Daoy (cell line): ENCODE measurements around the gene TMEM131. TPM values are rescaled to one million over a fixed set of nuclear protein-coding genes. Genes with fewer than 3 reads are reported as not detected.
A peak's percentile ranks its signal among the peaks of the same experiment; 100 is the strongest.
"Not testable (repeated sequence)": the region's sequence is repeated elsewhere in the genome, so short reads cannot be mapped to it uniquely, and the experiment has no call there.

Experiments
- DNase-seq: peaks from one replicate; pipeline ENCODE4 v3.0.0-alpha.2; 2015; ENCODE audit warnings: low read depth
- total RNA-seq: library from RNA; depleted of rRNA; stranded (reverse); fragments of >200 nt; shearing (Covaris generic); gene quantifications from 2 replicates; pipeline ENCODE4 v1.2.3, GENCODE V29; 2014

TMEM131 gene
- total RNA-seq, 1 experiment from 2014 or later: 10.5 TPM

DNA sequence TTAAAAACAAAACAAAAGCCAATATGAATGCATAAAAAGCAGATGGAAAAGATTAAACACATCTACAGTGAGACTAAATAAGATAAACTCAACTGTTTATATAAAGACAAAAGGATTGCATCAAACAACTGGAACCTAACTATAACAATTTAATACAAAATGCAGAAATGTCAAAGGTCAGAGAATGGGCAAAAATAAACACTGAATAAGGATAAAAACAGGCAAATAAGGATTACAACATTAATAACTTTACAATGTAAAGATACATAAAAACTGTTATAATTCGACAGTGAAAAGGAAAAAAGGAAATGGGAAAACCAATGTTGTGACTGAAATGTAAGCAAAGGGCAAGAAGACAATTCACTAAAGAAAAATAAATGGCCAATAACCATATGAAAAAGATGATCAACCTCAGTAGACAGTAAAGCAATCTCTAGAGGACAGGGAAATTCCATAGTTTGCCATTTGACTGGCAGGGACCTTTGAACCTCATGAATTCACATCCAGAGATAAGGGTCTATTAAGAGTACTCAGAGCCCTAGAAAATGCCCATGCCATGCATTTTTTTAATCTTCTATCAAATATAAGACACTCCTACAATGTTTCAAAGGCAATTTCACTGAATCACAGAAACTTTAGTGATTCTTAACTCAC, 83.7 kb downstream of the TMEM131 start:
- no peak for DNase-seq

DNA sequence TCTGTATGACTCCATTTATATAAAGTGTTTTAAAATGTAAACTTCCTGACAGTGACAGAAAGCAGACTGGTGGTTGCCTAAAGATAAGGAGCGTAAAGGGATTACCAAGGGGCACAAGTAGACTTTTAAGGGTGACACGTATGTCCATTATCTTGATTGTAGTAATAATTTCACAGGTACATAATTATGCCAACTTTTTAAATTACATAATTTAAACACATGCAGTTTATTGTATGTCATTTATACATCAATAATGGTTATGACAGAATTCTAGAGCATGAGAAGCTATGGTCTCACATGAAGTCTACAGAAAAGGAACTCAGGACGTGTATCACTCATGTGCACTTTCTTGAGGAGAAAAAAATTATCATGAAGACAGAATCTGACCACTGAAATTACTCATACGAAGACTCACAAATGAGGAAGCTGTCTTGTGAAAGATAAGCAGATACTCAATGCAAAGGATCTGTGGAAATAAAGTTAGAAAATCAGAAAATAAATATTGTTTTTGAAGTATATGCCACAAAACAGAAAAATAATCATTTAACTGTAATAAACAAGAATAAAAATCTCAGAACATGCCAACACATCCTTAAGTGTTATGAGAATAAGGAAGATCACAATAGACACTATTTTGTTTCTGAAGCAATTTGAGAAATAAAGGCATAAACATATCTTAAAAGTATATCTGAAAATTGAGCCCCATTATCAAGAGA, 84.4 kb downstream of the TMEM131 start:
- DNase-seq: no peak

DNA sequence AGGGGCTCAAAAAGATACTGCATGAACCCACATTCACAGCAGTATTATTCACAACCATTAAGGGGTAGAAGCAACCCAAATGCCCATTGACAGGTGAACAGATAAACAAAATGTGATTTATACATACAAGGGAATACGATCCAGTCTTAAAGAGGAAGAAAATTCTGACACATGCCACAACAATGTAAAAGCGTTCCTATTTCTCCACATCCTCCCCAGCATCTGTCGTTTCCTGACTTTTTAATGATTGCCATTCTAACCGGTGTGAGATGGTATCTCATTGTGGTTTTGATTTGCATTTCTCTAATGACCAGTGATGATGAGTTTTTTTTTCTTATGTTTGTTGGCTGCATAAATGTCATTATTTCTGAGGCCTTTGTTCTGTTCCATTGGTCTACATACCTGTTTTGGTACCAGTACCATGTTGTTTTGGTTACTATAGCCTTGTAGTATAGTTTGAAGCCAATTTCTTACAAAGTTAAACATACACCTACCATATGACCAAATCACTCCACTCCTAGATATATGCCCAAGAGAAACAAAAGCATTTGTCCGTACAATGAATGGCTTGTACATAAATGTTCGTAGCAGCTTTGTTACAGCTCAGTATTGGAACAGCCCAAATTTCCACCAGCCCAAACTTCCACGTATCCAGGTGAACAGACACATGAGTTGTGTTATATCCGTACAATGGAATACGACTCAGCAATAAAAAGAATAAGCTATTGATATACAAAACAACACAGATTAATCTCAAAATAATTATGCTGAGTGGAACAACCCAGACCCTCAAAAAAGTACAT, 85.1 kb downstream of the TMEM131 start:
- DNase-seq: no peak

DNA sequence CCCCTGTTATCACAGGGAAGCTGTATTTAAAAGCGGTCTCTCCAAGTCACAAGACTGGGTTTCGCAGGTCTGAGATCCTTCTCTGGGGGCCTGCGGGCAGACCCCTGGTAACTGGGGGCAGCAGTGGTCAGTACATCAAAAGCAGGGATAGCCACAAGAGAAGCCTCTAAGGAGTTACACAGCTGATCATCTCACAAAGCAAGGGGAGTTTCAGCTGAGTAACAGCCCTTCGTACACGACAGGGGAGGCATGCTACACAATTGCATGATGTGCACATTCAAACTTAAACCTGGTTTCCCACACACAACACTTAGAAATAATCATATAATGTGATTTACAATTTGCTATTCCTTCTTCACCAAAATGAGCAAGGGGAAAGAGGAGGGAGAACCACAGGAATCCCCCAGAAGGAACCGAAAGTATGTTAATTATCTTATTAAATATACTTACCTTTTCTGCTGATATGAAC, 87.5 kb downstream of the TMEM131 start:
- no peak for DNase-seq

- no peak for DNase-seq
Observed at GRCh38 chr2:97907369-97908100, 88.2 kb downstream of the TMEM131 start.

DNA sequence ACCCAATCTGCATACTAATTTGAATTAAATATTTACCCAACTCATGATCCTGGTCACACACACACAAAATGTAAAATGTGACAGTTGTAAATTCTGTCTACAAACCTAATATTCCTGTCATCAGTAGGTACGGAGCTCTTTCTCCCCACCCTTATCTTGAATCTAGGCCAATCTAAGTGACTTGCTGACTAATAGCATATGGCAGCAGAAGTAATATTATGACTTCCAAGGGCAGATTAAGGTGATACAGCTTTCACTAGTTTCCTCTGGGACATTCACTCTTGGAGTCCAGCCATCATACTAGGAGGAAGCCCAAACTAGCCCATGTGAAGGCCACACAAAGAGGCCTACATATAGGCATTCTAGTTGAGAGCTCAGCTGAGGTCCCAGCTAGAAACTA, 89.4 kb downstream of the TMEM131 start:
- no peak for DNase-seq

DNA sequence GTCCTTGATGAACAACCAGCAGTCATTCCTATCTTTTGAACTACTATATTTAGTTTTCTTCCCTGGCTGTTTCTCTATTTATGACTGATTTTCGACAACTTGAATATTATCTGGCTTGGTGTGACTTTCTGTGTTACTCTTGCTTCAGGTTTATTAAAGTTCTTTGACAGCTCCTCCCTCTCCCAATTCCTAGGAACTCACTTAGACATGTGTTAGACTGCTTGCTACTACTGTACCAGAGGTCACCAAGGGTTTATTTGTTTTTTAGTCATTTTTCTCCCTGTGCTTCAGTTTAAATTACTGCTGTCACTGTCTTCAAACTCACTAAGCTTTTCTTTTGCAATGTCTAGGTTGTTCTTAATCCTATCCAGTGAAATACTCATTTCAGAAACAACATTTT, 90.5 kb downstream of the TMEM131 start:
- DNase-seq: no peak

GRCh38 chr2:97901862-97902261, 93.9 kb downstream of the TMEM131 start:
- DNase-seq: no peak

GRCh38 chr2:97900806-97901205, 94.9 kb downstream of the TMEM131 start:
- no peak for DNase-seq

DNA sequence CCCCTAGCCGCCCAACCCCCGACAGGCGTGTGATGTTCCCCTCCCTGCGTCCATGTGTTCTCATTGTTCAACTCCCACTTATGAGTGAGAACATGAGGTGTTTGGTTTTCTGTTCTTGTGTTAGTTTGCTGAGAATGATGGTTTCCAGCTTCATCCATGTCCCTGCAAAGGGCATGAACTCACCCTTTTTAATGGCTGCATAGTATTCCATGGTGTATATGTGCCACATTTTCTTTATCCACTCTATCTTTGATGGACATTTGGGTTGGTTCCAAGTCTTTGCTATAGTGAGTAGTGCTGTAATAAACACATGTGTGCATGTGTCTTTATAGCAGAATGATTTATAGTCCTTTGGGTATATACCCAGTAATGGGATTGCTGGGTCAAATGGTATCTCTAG, 102.7 kb downstream of the TMEM131 start:
- not testable (repeated sequence) for DNase-seq

DNA sequence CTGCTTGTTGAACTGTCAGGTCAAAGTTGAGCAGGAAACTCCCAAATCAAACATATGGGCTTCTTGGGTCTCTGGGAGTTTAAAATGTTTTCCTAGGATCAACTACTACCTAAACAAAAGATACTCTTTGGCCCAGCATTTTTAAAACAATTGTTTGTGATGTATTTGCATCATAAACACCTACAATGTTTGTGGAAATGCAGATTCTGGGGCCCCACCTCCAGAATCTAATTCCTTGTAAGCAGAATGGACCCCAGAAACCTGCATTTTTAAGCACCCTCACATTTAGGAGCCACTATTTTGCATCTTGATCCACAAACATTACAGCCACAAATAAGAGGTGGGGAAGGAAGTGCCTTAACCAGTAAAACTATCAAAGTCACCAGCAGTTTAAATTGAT, 104.1 kb downstream of the TMEM131 start:
- DNase-seq: no peak

DNA sequence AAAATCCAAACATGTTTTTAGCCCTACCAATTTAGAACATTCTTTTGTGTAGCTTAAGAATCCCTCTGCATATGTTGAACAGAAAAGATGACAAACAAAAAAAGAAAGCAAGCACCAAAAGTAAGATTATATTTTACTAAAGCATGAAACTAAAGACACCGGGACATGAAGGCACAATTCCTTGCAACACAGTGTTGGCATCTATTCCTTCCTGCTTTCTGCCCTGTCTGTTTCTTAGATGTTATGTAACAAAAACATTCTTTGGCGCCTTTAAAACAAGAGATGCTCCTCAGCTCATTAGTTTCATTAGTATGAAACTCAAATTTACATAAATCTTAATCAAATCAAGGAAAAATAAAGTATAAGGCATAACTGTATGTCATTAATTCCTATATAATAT, 106.6 kb downstream of the TMEM131 start:
- no peak for DNase-seq

- no peak for DNase-seq
Observed at GRCh38 chr2:97885841-97886240, 109.9 kb downstream of the TMEM131 start.

- no peak for DNase-seq
Observed at GRCh38 chr2:97880334-97880733, 115.4 kb downstream of the TMEM131 start.

GRCh38 chr2:97878865-97879264, 116.9 kb downstream of the TMEM131 start:
- DNase-seq: no peak

DNA sequence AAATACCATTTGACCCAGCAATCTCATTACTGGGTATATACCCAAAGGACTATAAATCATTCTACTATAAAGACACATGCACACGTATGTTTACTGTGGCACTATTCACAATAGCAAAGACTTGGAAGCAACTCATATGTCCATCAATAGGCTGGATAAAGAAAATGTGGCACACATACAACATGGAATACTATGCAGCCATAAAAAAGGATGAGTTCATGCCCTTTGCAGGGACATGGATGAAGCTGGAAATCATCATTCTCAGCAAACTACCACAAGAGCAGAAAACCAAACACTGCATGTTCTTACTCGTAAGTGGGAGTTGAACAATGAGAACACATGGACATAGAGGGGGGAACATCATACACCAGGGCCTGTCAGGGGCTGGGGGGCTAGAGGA, 117.4 kb downstream of the TMEM131 start:
- not testable (repeated sequence) for DNase-seq

DNA sequence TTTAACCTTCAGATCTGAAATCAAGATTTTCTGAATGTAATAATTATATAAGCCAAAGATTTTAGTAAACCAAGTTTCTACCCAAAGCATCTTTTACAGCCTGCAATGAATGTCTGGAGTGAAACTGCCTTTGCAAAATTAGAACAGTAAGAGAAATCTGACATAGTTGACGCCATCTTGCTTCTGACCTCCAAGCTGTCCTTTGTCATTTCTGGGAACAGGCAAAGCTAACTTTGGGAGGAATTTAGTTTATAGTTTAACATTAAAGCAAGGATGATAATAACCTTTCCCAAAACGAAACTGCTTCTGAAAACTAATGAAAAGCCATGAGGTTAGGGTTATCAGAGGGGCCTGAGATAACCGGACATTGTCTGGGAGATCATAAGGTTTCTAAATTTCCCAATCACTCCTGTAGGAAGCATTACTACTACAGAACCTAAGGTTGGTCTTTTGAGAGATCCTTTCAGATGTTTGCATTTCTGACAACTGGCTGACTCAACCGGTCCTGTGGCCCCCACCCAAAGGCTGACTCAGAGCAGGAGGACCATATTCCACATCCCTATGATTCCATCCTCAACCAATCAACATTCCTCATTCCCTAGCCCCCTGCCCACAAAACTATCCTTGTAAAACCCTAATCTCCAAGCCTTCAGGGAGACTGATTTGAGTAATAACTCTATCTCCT, 124.5 kb downstream of the TMEM131 start:
- DNase-seq: peak; percentile 89

GRCh38 chr2:97870396-97870843, 125.3 kb downstream of the TMEM131 start:
- peak; percentile 89 for DNase-seq

GRCh38 chr2:97869722-97870346, 125.9 kb downstream of the TMEM131 start:
- no peak for DNase-seq

DNA sequence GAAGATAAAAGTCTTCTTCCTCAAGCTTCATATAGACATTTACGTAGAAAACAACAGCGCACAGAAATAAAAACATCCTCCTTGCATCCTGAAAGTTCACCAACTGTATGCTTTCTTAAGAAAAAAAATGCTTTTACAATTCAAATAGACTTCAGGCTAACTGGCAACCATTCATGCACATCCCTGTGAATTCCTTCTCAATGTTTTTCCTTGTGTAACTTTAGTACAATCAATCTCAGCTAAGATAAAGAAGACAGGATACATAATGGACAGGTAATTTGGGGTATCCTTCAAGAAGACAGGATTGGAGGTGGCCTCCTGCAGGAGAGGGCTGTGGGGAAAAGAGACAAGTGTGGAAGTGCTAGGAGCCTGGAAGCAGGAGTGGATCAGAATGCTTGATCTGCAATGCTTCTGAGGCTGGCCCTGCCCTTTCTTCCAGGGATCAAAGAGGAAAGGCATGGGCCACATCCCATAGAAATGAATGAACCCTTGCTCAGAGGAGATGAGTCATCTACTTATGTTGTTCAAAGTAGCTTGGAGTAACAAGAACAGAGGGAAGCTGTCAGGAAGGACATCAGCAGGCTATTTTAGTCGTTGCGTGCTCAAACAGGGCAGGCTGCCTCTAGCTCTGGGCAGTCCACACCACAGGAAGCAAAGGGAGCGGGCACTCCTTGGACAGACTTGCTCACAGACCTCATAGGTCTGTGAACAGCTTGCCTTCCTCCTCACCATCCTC, 126.6 kb downstream of the TMEM131 start:
- peak; percentile 86 for DNase-seq
